SH-SY5Y (cell line): ENCODE measurements around the gene RUFY2.

Experiments used
- GATA2 ChIP-seq: IDR thresholded peaks from 2 replicates; pipeline ENCODE4 v1.6.1; 2011; ENCODE audit warnings: mild to moderate bottlenecking, low read depth, low read length
- GATA3 ChIP-seq: IDR thresholded peaks from 2 replicates; pipeline ENCODE4 v1.6.1; 2011; ENCODE audit warnings: low read depth, mild to moderate bottlenecking, low read length, moderate library complexity

DNA sequence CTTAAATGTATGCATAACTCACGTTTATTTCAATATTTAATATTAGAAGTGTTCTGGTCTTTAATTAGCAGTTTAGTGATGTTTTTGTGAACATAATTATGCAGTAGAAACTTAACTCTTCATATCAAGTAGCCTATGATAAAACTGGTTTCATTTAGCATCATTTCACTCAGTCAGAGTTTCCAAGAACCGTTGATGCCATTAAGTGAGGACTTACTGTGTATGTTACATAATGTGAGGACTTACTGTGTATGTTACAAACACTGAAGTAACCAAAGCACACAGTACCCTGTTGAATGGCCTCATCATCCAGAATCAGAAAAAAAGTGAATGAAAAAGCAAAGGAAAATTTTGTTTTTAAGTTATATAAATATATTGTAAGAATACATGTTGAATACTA, 41.5 kb downstream of the RUFY2 start:
- TF ChIP-seq GATA2 (no peak), GATA3 (no peak)
